Stimulated activated CD4-positive, alpha-beta T cell treated with anti-CD3 and anti-CD28 coated beads, Interleukin-2, amount 100 ng/mL, for 4 hours (primary cell): Measurements from ENCODE around the gene AP1M2.
A peak's percentile ranks its signal among the peaks of the same experiment; 100 is the strongest.

Experiments
- DNase-seq: peaks from one replicate; pipeline ENCODE4 v3.0.0-alpha.2; 2020; ENCODE audit warnings: low read depth

Gene AP1M2

DNA sequence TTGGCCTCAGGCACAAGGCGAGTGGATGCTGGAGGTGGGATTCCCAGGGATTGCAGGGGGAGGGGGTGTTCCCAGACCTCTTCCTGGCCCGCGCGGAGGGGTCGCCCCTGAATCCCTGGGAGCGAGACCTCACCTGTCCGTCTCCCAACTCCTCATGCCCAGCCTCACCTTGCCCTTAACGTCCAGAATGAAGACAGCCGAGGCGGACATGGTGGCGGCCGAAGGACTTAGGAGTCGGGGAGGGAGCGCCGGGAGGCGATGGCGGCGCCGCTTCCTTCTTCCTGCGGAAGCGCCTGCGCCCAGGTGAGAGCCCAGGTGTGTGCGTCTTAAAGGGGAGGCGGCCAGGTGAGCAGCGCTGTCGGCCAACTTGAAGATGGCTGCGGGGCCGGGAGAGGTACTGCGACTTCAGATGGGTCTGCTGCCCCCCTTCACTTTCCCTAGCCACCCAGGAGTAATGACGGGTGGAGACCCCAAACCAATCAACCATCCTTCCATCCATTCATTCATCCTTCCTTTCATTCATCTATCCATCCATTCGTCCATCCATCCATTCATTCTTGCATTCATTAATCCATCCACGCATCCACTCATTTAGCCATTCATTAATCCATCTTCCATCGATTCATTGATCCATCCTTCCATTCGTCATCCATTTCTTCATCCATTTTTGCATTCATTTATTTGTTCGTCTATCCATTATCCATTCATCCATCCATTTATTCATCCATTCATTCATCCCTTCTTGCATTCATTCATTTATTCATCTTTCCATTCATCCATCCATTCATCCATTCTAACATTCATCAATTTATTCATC is at the start of gene AP1M2:
Gene AP1M2, minus strand, starts transcription at position 291 of the 817 bp plus-strand sequence. Its CDS starts 81 bp downstream, at position 210.
- DNase-seq, result no peak

DNA sequence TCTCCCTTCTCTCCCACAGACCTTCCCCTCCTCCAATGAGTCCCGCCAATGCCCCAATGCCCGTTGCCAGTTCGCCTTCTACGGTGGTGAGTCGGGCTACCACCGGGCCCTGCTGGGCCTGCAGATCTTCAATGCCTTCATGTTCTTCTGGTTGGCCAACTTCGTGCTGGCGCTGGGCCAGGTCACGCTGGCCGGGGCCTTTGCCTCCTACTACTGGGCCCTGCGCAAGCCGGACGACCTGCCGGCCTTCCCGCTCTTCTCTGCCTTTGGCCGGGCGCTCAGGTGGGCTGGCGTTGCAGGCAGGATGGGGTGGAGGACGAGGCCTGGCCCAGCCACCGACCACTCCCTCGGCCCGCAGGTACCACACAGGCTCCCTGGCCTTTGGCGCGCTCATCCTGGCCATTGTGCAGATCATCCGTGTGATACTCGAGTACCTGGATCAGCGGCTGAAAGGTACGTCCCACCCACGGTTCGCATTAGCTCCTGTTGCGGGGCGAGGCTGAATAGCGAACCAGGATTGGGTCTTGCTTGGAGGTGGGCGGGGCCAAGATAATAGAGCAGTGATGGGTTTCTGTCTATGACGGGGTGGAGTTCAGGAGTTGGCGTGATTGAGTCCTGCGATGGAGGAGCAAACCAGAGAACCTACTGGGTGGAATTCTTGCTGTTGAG is 49.3 kb upstream of the AP1M2 start:
- DNase-seq, result no peak

DNA sequence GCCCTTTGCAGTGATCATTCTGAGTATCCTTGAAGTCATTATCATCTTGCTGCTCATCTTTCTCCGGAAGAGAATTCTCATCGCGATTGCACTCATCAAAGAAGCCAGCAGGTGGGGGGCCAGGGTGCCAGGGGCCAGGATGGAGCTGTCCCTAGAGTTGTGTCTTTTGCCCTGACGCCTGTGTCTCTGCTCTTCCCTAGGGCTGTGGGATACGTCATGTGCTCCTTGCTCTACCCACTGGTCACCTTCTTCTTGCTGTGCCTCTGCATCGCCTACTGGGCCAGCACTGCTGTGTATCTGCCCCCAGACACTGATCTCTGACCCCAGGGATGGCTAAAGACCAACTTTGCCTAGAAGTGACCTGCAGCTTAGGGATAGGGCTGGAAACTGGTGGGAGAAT is 47.9 kb upstream of the AP1M2 start:
- DNase-seq, result no peak

GRCh38 chr19:10634430-10634829 is 47.3 kb upstream of the AP1M2 start:
- no peak for DNase-seq

- no peak for DNase-seq
Measured at GRCh38 chr19:10631874-10632273, 44.8 kb upstream of the AP1M2 start.

- DNase-seq, result no peak
Measured at GRCh38 chr19:10625762-10626138, 38.6 kb upstream of the AP1M2 start.

GRCh38 chr19:10625003-10625761 is 38.1 kb upstream of the AP1M2 start, which contains the start of gene SLC44A2:
SLC44A2 (plus strand) TSS chr19:10625553; CDS start chr19:10625634, 81 bp downstream.
- no peak for DNase-seq

DNA sequence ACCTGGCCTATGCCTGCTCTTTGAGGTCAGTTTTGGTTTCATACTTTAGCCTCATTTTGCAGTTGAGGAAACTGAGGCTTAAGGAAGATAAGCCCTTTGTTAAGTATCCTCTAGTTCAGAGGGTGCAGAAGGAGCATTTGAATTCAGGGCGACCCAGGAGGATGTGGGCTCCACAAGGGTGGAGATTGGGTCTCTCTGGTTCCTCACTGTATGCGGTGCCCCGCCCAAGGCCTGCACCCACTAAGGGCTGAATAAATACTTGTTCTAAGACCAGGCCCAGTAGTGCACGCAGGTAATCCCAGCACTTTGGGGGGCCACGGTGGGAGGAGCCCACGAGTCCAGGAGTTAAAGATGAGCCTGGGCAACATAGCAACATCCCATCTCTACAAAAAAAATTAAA is 37.5 kb upstream of the AP1M2 start:
- DNase-seq, result no peak

DNA sequence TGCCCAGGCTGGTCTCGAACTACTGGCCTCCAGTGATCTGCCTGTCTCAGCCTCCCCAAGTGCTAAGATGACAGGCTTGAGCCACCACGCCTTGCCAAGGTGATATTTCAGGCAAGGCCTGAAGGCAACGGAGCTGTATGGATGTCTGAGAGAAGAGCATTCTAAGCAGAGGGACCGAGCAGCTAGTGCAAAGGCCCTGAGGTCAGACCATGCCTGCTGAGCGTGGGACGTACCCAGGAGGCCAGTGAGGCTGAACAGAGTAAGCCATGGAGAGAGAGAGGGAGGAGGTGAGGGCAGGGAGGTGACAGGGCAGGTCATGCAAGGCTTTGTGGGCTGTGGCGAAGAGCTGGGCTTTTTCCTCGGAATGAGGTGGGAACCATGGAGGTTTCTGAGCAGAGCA is 34.9 kb upstream of the AP1M2 start:
- no peak for DNase-seq

DNA sequence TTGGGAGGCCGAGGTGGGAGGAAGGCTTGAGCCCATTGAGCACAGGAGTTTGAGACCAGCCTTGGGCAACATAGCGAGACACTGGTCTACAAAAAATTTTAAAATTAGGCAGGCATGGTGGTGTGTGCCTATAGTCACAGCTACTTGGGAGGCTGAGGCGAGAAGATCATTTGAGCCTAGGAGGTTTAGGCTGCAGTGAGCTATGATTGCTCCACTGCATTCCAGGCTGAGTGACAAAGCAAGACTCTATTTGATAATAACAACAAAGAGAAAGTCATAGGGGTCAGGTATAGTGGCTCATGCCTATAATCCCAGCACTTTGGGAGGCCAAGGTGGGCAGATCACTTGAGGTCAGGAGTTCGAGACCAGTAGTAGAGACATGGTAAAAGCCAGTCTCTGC is 33.7 kb upstream of the AP1M2 start:
- DNase-seq, result no peak

GRCh38 chr19:10618846-10619245 is 31.7 kb upstream of the AP1M2 start:
- DNase-seq, result no peak

DNA sequence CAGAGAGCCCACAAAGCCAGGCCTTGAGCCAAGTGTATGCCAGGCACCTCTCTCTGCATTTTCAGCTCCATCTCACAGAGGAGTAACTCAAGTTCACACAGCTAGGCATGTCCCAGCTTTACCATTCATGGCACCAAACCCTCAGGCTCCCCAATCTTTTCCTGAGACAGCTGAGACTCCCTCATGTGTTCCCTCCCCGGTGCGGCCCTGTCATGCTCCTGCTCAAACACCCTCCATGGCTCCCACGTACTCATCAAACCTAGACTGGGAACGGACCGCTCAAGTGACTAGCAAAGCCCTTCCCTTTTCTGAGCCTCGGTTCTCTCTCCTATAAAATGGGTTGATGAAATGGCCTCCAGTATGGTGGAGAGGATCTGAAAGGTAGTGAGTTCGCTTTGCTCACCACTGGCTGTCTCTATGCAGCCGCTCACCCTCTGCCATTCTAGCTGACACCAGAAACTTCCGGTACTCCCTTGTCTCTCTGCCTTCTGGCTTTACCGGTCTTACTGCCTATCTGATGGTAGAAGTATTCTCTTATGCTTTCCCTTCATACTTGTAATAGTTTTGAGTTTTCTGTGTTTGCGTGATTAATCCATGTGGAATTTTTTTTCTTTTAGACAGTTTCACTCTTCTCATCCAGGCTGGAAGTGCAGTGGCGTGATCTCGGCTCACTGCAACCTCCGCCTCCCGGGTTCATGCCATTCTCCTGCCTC is 30.5 kb upstream of the AP1M2 start:
- no peak for DNase-seq

GRCh38 chr19:10615429-10616023 is 28.4 kb upstream of the AP1M2 start:
- DNase-seq, result no peak

- no peak for DNase-seq
Measured at GRCh38 chr19:10612499-10613119, 25.5 kb upstream of the AP1M2 start.

- no peak for DNase-seq
Measured at GRCh38 chr19:10611907-10612306, 24.8 kb upstream of the AP1M2 start.

DNA sequence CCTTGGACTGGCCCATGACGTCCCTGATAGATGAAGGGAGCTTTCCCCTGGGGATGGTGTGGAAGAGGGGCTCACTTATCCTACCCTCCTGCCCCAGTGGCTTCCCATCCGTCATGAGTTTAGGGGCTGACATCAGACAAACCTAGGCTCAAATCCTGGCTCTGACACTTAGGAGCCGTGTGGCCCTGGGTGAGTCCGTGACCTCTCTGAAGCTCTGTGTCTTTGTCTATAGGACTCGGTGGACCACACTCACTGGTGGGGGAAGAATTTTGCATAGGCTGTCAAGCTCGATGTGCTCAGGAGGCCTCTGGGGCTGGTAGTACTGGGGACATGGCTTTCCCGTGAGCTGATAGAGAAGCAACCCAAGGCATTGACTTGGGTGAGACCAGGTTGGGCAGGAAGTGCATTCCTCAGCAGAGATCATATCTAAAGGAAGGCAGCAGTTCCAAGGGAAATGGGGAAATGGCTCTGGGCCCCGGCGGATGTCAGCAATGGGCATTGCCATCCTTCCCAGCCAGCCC is 17.4 kb upstream of the AP1M2 start:
- DNase-seq, result no peak

GRCh38 chr19:10603873-10604459 is 16.9 kb upstream of the AP1M2 start:
- peak; percentile 17 for DNase-seq

- peak; percentile 72 for DNase-seq
Measured at GRCh38 chr19:10603084-10603872, 16.2 kb upstream of the AP1M2 start.

GRCh38 chr19:10602330-10603083 is 15.4 kb upstream of the AP1M2 start:
- DNase-seq, result peak; percentile 80
